H9 (cell line): Measurements from ENCODE around the gene CUBN. TPM values are rescaled to one million over a fixed set of nuclear protein-coding genes. Genes with fewer than 3 reads are reported as not detected.

Experiments
- DNase-seq: peaks from one replicate; pipeline ENCODE4 v3.0.0-alpha.2; 2017
- H2AFZ ChIP-seq: one replicate; pipeline ENCODE4 v1.6.1; 2013; ENCODE audit warnings: mild to moderate bottlenecking, low read length, control low read depth, moderate library complexity
- H2AK5ac ChIP-seq: 2 replicates; pipeline ENCODE4 v1.6.1; 2013; ENCODE audit warnings: low read length, control low read depth, mixed read lengths; ENCODE audit not compliant: insufficient read length
- H2BK120ac ChIP-seq: one replicate; pipeline ENCODE4 v1.6.1; 2013; ENCODE audit warnings: low read depth, mild to moderate bottlenecking, low read length, control low read depth, inconsistent platforms; ENCODE audit not compliant: poor library complexity, severe bottlenecking
- H2BK12ac ChIP-seq: 2 replicates; pipeline ENCODE4 v1.6.1; 2013; ENCODE audit warnings: low read length, control low read depth, mixed read lengths, low read depth; ENCODE audit not compliant: insufficient read length
- H2BK15ac ChIP-seq: 2 replicates; pipeline ENCODE4 v1.6.1; 2013; ENCODE audit warnings: low read depth, low read length, control low read depth
- H2BK20ac ChIP-seq: one replicate; pipeline ENCODE4 v1.6.1; 2013; ENCODE audit warnings: low read depth, mild to moderate bottlenecking, low read length, control low read depth, inconsistent platforms; ENCODE audit not compliant: poor library complexity, severe bottlenecking
- H2BK5ac ChIP-seq: 2 replicates; pipeline ENCODE4 v1.6.1; 2013; ENCODE audit warnings: low read length, control low read depth, mixed read lengths; ENCODE audit not compliant: insufficient read length
- H3K14ac ChIP-seq: 2 replicates; pipeline ENCODE4 v1.6.1; 2013; ENCODE audit warnings: low read length, control low read depth; ENCODE audit not compliant: insufficient read depth
- H3K18ac ChIP-seq: 2 replicates; pipeline ENCODE4 v1.6.1; 2013; ENCODE audit warnings: low read depth, mild to moderate bottlenecking, mixed read lengths, low read length, control low read depth; ENCODE audit not compliant: insufficient read length
- H3K23ac ChIP-seq: 2 replicates; pipeline ENCODE4 v1.6.1; 2013; ENCODE audit warnings: low read length, control low read depth, mixed read lengths, low read depth; ENCODE audit not compliant: insufficient read length
- H3K23me2 ChIP-seq: 2 replicates; pipeline ENCODE4 v1.6.1; 2013; ENCODE audit warnings: low read depth, mild to moderate bottlenecking, mixed read lengths, low read length, control low read depth; ENCODE audit not compliant: insufficient read length, poor library complexity, severe bottlenecking
- H3K27ac ChIP-seq: 2 replicates; pipeline ENCODE4 v1.5.1; 2013; ENCODE audit warnings: low read length, control low read depth, mixed read lengths, low read depth; ENCODE audit not compliant: insufficient read length
- H3K27me3 ChIP-seq: 2 replicates; pipeline ENCODE4 v1.6.1; 2013; ENCODE audit warnings: low read length, control low read depth, inconsistent platforms; ENCODE audit not compliant: insufficient read depth
- H3K4ac ChIP-seq: 2 replicates; pipeline ENCODE4 v1.6.1; 2013; ENCODE audit warnings: low read depth, mild to moderate bottlenecking, control low read depth, inconsistent platforms, low read length, moderate library complexity
- H3K4me1 ChIP-seq: 2 replicates; pipeline ENCODE4 v1.6.1; 2013; ENCODE audit warnings: low read length, control low read depth, inconsistent platforms; ENCODE audit not compliant: insufficient read depth
- H3K4me2 ChIP-seq: 2 replicates; pipeline ENCODE4 v1.6.1; 2013; ENCODE audit warnings: low read length, control low read depth, mixed read lengths; ENCODE audit not compliant: insufficient read length, insufficient read depth
- H3K56ac ChIP-seq: 2 replicates; pipeline ENCODE4 v1.6.1; 2013; ENCODE audit warnings: low read depth, mild to moderate bottlenecking, mixed read lengths, low read length, control low read depth; ENCODE audit not compliant: insufficient read length
- H3K79me1 ChIP-seq: 2 replicates; pipeline ENCODE4 v1.6.1; 2013; ENCODE audit warnings: low read depth, mild to moderate bottlenecking, moderate library complexity, low read length, control low read depth, inconsistent platforms; ENCODE audit not compliant: insufficient read depth, poor library complexity, severe bottlenecking
- H3K79me2 ChIP-seq: 2 replicates; pipeline ENCODE4 v1.6.1; 2013; ENCODE audit warnings: low read length, control low read depth, inconsistent platforms; ENCODE audit not compliant: insufficient read depth
- H3K9ac ChIP-seq: 2 replicates; pipeline ENCODE4 v1.6.1; 2013; ENCODE audit warnings: low read length, control low read depth, mixed read lengths; ENCODE audit not compliant: insufficient read length; ENCODE audit errors: extremely low read depth
- H3K9me3 ChIP-seq: one replicate; pipeline ENCODE4 v1.6.1; 2013; ENCODE audit warnings: low read depth, low read length, inconsistent platforms; ENCODE audit not compliant: control insufficient read depth
- H3T11ph ChIP-seq: one replicate; pipeline ENCODE4 v1.6.1; 2013; ENCODE audit warnings: mild to moderate bottlenecking, low read length, control low read depth, inconsistent platforms
- H4K20me1 ChIP-seq: one replicate; pipeline ENCODE4 v1.6.1; 2013; ENCODE audit not compliant: control insufficient read depth, insufficient read length, insufficient read depth
- H4K5ac ChIP-seq: 2 replicates; pipeline ENCODE4 v1.6.1; 2013; ENCODE audit warnings: low read depth, mild to moderate bottlenecking, mixed read lengths, low read length, control low read depth; ENCODE audit not compliant: insufficient read length
- H4K8ac ChIP-seq: replicated peaks from 2 replicates; pipeline ENCODE4 v1.6.1; 2013; ENCODE audit warnings: low read length, control low read depth, mixed read lengths, low read depth; ENCODE audit not compliant: insufficient read length
- H4K91ac ChIP-seq: 2 replicates; pipeline ENCODE4 v1.6.1; 2013; ENCODE audit warnings: low read depth, mild to moderate bottlenecking, moderate library complexity, mixed read lengths, low read length, control low read depth; ENCODE audit not compliant: insufficient read length
- H3K27ac Mint-ChIP-seq, 3 experiments: 2 replicates in 2 of 3; 3 replicates in 1 of 3; pipeline ENCODE4 v1.8.0; 2020 to 2021; ENCODE audit warnings: mixed read lengths in 3 of 3, mild to moderate bottlenecking in 1 of 3, moderate library complexity in 1 of 3
- H3K27me3 Mint-ChIP-seq: 2 replicates; pipeline ENCODE4 v1.8.0; 2021; ENCODE audit warnings: low read depth, mild to moderate bottlenecking, moderate library complexity, mixed read lengths
- H3K36me3 Mint-ChIP-seq, 3 experiments: 2 replicates in 2 of 3; 3 replicates in 1 of 3; pipeline ENCODE4 v1.8.0; 2020 to 2021; ENCODE audit warnings: low read depth in 3 of 3, mixed read lengths in 3 of 3; ENCODE audit not compliant: insufficient read depth in 1 of 3
- H3K4me1 Mint-ChIP-seq, 2 experiments: 2 replicates each; pipeline ENCODE4 v1.8.0; 2020; ENCODE audit warnings: mixed read lengths in 2 of 2
- H3K4me3 Mint-ChIP-seq, 2 experiments: 2 replicates in 1 of 2; 3 replicates in 1 of 2; pipeline ENCODE4 v1.8.0; 2020 to 2021; ENCODE audit warnings: mild to moderate bottlenecking in 2 of 2, mixed read lengths in 2 of 2, moderate library complexity in 1 of 2
- H3K9me3 Mint-ChIP-seq, 2 experiments: 2 replicates in 1 of 2; 3 replicates in 1 of 2; pipeline ENCODE4 v1.8.0; 2020; ENCODE audit warnings: mild to moderate bottlenecking in 2 of 2, mixed read lengths in 2 of 2, moderate library complexity in 1 of 2
- WGBS: extraction: QIAGEN DNeasy Blood & Tissue Kit; methylation state at CpG from one replicate; pipeline ENCODE4 v1.1.7; 2013; ENCODE audit warnings: missing lambda C conversion rate, low lambda C conversion rate, mixed read lengths; ENCODE audit not compliant: insufficient read length; ENCODE audit errors: extremely low coverage; 5-methylcytosine and 5-hydroxymethylcytosine counted together
- total RNA-seq: library from RNA; stranded (reverse); gene quantifications from 2 replicates; pipeline ENCODE4 v1.2.1, GENCODE V29; 2021
- TF ChIP-seq, protein P1 (sequence below): fragments of 200-600 bp; sonication (generic); conservative IDR thresholded peaks from 3 replicates; pipeline ENCODE4 v1.8.0; 2021; ENCODE audit warnings: antibody characterized with exemption, mild to moderate bottlenecking

Gene CUBN
- total RNA-seq, 1 experiment from 2014 or later = 0.26 TPM

DNA sequence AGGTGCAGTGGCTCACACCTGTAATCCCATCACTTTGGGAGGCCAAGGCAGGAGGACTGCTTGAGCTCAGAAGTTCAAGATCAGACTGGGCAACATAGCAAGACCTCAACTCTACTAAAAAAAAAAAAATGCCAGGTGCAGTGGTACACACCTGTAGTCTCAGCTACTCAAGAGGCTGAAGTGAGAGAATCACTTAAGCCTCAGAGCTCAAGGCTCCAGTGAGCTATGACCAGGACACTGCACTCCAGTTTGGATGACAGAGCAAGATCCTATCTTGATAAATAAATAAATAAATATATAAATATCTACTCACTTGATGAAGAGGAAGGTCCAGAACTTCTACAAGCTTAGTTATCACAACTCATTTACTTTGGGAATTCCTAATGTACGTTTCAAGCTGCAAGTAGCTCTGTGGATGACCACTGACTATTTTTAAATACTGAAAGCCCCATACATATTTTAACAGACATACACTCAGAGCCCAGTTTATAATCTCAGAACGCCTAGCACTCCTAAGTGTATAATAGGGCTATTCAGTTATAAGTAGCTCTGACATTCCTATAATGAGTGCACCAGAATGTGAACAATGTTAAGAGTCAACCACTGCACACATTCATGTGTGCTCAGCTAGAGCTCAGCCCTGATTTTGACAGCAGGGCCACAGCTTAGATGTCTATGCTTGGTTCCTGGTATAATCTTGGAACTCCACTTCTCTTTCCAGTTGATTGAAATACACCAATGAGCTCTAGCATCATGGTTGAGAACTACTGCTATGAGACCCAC is 119.1 kb downstream of the CUBN start:
- no peak overlapping the region for H3K27ac ChIP-seq
- Mint-ChIP-seq H3K4me1 (peaks cover 0 to 2% of the 10 kb centered on the region in 2 experiments; a peak in 1 of 4 replicates), H3K27ac (no peak overlapping the region), H3K36me3 (peaks cover 10 to 18% (median 12%) of the 10 kb centered on the region in 3 experiments; a peak in 5 of 7 replicates), H3K9me3 (peaks cover 22 to 23% of the 10 kb centered on the region in 2 experiments), H3K4me3 (no peak overlapping the region), H3K27me3 (no peaks in the 10 kb centered on the region; the same call in none of the 2 replicates)
- no peaks in the 10 kb centered on the region for H3K9me3 ChIP-seq
- H2BK12ac ChIP-seq = no peak overlapping the region
- TF ChIP-seq, protein P1, sequence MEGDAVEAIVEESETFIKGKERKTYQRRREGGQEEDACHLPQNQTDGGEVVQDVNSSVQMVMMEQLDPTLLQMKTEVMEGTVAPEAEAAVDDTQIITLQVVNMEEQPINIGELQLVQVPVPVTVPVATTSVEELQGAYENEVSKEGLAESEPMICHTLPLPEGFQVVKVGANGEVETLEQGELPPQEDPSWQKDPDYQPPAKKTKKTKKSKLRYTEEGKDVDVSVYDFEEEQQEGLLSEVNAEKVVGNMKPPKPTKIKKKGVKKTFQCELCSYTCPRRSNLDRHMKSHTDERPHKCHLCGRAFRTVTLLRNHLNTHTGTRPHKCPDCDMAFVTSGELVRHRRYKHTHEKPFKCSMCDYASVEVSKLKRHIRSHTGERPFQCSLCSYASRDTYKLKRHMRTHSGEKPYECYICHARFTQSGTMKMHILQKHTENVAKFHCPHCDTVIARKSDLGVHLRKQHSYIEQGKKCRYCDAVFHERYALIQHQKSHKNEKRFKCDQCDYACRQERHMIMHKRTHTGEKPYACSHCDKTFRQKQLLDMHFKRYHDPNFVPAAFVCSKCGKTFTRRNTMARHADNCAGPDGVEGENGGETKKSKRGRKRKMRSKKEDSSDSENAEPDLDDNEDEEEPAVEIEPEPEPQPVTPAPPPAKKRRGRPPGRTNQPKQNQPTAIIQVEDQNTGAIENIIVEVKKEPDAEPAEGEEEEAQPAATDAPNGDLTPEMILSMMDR = no peak
- H3K4me2 ChIP-seq = no peak overlapping the region
- H3K23me2 ChIP-seq = no peaks in the 10 kb centered on the region
- no peaks in the 10 kb centered on the region for H3K79me1 ChIP-seq
- no CpG with 5 or more reads among the region's 2 CpGs for WGBS
- H3K4me1 ChIP-seq = no peaks in the 10 kb centered on the region
- H3K18ac ChIP-seq = no peak overlapping the region
- H3K79me2 ChIP-seq = no peaks in the 10 kb centered on the region
- H3K4ac ChIP-seq = no peak overlapping the region
- no peaks in the 10 kb centered on the region for H3K27me3 ChIP-seq
- H4K5ac ChIP-seq = no peak overlapping the region
- H4K20me1 ChIP-seq = no peaks in the 10 kb centered on the region
- no peak overlapping the region for H2BK20ac ChIP-seq
- H3K56ac ChIP-seq = no peak overlapping the region
- no peak overlapping the region for H3T11ph ChIP-seq
- no peak overlapping the region for H2BK120ac ChIP-seq
- no peak overlapping the region for H3K9ac ChIP-seq
- no peak overlapping the region for H2BK15ac ChIP-seq
- no peak overlapping the region for H4K91ac ChIP-seq
- H4K8ac ChIP-seq = no peak overlapping the region
- DNase-seq = no peak
- no peak overlapping the region for H2AK5ac ChIP-seq
- H3K14ac ChIP-seq = no peak overlapping the region
- H3K23ac ChIP-seq = no peak overlapping the region
- H2AFZ ChIP-seq = no peak overlapping the region
- no peak overlapping the region for H2BK5ac ChIP-seq
